Stimulated activated CD8-positive, alpha-beta memory T cell treated with anti-CD3 and anti-CD28 coated beads, Interleukin-4, amount 100 ng/mL, for 48 hours (primary cell): Measurements from ENCODE around the gene MELK.

Source experiments
- DNase-seq: peaks from one replicate; pipeline ENCODE4 v3.0.0-alpha.2; 2020

Gene MELK

GRCh38 chr9:36676778-36677485 lies 104.2 kb downstream of the MELK start:
- DNase-seq = no peak

- DNase-seq = no peak
Observed at GRCh38 chr9:36677611-36678010, 104.9 kb downstream of the MELK start.

- DNase-seq = no peak
Observed at GRCh38 chr9:36679710-36680109, 107.0 kb downstream of the MELK start.

- DNase-seq = no peak
Observed at GRCh38 chr9:36686471-36686870, 113.8 kb downstream of the MELK start.

GRCh38 chr9:36690412-36691168 lies 117.9 kb downstream of the MELK start:
- DNase-seq = no peak

DNA sequence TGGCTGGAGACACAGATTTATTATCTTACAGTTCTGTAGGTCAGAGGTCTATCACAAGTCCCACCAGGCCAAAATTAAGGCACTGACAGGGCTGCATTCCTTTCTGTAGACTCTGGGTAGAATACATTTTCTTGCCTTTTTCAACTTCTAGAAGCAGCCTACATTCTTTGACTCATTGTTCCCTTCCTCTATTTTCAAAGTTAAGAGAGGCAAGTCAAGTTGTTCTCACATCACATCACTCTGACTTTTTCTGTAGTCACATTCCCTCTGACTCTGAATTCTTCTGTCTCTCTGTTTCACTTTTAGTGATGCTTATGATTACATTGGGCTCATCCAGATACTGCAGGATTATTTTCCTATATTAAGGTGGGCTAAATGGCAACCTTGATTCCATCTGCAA lies 119.0 kb downstream of the MELK start:
- no peak for DNase-seq

GRCh38 chr9:36698984-36699383 lies 126.3 kb downstream of the MELK start:
- no peak for DNase-seq

DNA sequence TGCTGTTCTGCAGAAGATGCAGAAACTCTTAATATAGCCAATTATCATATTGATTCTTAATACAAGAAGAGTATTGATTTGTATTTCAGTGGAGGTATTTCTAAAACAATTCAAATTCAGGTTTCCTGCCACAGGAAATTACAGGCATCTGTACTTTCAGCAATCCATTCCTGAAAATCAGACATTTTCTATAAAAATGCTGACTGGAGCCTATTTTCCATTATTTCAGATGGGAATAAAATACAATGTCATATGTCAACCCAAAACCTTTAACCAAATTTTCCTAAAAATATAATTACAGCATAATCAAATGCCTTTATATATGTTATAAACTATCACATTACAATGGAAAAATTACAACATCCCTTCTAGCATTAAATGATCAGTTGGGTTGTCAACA lies 131.5 kb downstream of the MELK start:
- no peak for DNase-seq

DNA sequence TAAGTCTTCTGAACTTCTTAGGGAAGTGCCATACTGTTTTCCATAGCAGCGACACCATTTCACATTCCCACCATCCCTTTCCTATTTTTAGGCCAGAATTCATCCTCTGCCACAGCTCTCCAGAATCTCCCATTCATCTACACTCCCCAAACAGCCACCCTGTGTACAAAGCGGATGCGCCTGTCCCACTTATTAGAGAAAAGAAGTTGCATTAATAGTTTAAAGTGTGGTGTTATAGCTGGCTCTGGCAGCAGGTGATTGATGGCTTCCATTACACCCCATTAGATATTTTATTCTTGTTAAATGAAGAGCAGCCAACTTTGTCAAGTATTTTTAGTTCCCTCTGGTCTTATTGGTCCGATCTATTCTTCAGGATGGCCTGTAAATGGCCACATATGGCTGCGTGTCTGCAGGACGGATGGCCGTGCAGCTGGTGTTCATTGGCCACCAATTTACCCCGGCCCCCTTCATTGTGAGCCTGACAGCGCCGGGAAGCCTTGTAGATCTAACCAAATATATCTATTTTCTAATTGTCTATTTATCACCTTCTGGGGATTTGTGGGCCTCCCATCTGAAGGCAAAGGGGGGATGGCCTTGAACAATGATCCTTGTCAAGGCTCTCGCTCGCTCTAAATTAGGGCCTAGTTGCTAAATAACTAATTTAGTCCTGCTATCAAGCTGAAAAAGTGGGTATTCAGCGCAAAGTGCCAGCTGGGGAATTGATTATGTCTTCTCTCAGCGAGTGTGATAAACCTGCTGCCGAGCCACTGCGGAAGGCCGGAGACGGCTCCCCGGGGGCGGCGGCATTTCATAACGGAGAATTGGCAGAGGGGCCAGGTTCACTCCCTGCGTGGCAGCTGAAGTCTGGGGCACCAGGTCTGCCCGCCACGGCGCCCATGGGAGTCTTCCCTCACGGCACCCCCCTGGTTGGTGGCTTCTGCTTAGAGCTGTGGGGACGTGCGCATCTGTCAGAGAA lies 141.1 kb downstream of the MELK start:
- no peak for DNase-seq

GRCh38 chr9:36716496-36716895 lies 143.8 kb downstream of the MELK start:
- no peak for DNase-seq

DNA sequence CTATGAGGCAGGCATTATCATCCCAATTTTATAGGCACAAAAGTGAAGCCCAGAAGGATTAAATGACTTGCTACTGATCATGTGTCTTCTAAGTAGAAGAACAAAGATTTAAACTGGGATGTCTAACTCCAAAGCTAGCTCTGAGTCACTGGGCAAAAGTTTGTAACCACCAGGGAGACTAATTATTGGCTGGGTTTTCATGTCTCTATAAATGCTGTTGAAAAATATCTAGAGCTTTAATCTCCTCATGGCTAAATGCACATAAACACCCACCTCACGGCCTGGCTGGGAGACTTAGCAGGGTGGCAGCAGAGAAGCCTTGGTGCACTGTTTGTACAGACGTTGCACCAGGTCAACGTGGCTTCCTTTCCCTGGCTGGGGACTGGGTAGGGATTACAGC lies 144.6 kb downstream of the MELK start:
- DNase-seq = no peak

GRCh38 chr9:36718612-36719011 lies 145.9 kb downstream of the MELK start:
- DNase-seq = no peak

DNA sequence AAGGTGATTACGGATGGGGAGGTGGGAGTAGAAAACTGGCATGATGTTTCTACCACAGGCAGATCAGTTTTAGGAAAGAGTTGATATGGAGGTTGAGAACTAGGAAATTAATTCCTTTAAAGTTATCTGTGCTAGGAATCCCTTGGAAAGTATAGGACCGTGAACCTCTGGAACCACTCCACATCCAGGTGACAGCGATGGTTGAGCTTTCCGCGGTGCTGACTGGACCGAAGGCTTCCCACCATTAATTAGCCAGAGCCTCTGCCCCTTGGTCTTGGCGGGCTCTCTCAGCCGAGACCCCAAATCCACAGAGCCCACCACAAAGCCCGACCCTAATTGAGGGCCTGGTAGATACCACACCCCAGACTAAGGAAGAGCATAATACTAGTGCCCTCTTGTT lies 147.3 kb downstream of the MELK start:
- DNase-seq = no peak

- no peak for DNase-seq
Observed at GRCh38 chr9:36721846-36722588, 149.3 kb downstream of the MELK start.

- no peak for DNase-seq
Observed at GRCh38 chr9:36725777-36726356, 153.2 kb downstream of the MELK start.
